PFSK-1 (cell line): Measurements from ENCODE around the gene MED15.

Experiments used
- FOXP2 ChIP-seq: optimal IDR thresholded peaks from 2 replicates; pipeline ENCODE3; 2011; ENCODE audit warnings: borderline replicate concordance, control low read depth, inconsistent platforms; ENCODE audit not compliant: insufficient read depth; ENCODE audit errors: extremely low read length, extremely low read depth
- POLR2AphosphoS5 ChIP-seq: IDR thresholded peaks from 2 replicates; pipeline ENCODE4 v1.6.1; 2012; ENCODE audit warnings: low read depth, mild to moderate bottlenecking, control low read depth, low read length, moderate library complexity
- REST ChIP-seq, 2 experiments: IDR thresholded peaks; 2 replicates each; pipeline versions ENCODE4 v1.6.1 to v1.8.0; 2011 to 2012; ENCODE audit warnings: low read depth in 2 of 2, low read length in 2 of 2, control low read depth in 1 of 2, inconsistent platforms in 1 of 2, mild to moderate bottlenecking in 1 of 2, moderate library complexity in 1 of 2; ENCODE audit not compliant: insufficient read depth in 1 of 2
- TAF1 ChIP-seq: IDR thresholded peaks from 2 replicates; pipeline ENCODE4 v1.6.1; 2012; ENCODE audit warnings: low read length, control low read depth, borderline replicate concordance; ENCODE audit not compliant: insufficient read depth

GRCh38 chr22:20605328-20605727, 97.9 kb downstream of the MED15 start:
- TF ChIP-seq REST (IDR thresholded peaks at IDR 0.05; ENCODE audit: insufficient read depth in 1 of 2, low read depth in 2 of 2, low read length in 2 of 2) (no peak), POLR2AphosphoS5 (no peak), FOXP2 (no peak), TAF1 (no peak)
